ENCODE results near the gene COX7A2. TPM values are rescaled to one million over a fixed set of nuclear protein-coding genes. Genes with fewer than 3 reads are reported as not detected.

COX7A2 gene
- total RNA-seq, 6 experiments from 2014 or later = 159 to 345 (median 218) TPM

DNA sequence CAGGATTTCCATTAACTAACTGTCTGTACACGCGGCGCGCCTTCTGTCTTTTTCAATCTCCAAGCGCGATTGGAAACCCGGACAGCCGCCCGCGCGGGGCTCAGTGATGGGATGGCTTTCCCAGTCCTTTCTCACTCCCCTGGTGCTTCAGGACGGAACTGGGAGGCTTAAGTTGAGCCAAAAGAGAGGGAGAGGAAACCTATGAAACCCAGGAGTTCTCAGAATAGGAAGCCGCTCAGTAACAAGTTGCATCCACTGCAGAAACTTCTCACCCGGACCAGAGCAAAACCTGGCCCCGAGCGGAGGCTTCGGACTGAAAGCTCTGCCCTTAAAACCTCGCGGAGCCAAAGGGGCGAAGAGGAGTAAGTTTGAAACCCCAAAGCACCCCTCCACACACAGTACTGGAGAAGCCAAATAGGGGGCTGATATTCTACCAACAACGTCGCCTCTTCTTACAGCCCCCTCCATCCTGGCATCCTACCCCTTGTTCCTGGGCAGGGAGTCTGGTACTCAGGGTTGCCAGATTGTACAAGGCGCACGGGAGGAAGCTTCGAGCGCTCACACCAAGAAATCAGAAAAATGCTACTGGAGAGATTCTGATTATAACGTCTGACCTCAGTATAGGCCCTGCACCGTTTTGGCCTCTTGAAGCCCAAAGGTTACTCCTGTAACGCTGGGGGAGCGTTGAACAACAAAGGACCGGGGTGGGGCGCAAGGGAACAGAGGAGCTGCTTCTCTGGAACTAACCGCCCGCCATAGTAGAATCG lies 36.8 kb downstream of the COX7A2 start:
- no peaks in the 10 kb centered on the region for H3K36me3 ChIP-seq
- H3K27ac ChIP-seq = no peak overlapping the region
- TF ChIP-seq POLR2A (IDR thresholded peaks at IDR 0.05) = no peak
- TF ChIP-seq, protein P1, sequence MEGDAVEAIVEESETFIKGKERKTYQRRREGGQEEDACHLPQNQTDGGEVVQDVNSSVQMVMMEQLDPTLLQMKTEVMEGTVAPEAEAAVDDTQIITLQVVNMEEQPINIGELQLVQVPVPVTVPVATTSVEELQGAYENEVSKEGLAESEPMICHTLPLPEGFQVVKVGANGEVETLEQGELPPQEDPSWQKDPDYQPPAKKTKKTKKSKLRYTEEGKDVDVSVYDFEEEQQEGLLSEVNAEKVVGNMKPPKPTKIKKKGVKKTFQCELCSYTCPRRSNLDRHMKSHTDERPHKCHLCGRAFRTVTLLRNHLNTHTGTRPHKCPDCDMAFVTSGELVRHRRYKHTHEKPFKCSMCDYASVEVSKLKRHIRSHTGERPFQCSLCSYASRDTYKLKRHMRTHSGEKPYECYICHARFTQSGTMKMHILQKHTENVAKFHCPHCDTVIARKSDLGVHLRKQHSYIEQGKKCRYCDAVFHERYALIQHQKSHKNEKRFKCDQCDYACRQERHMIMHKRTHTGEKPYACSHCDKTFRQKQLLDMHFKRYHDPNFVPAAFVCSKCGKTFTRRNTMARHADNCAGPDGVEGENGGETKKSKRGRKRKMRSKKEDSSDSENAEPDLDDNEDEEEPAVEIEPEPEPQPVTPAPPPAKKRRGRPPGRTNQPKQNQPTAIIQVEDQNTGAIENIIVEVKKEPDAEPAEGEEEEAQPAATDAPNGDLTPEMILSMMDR (IDR thresholded peaks at IDR 0.05) = no peak
- peaks cover 0 to 48% (median 3%) of the 10 kb centered on the region in 4 donors for H3K4me1 ChIP-seq
- DNase-seq (no peak), ATAC-seq (no peak)
- peak overlapping the region in 1 of 3 donors; percentile 37 for H3K4me3 ChIP-seq
- intact Hi-C loops (cut with DNase I) = no loop called here
- H3K9me3 ChIP-seq = no peaks in the 10 kb centered on the region
- WGBS (ENCODE audit: insufficient coverage, low coverage, low lambda C conversion rate, missing lambda C conversion rate) = 9% methylated on average over 33 of the region's 35 CpGs
- peaks cover 7 to 37% of the 10 kb centered on the region in 2 donors for H3K27me3 ChIP-seq

DNA sequence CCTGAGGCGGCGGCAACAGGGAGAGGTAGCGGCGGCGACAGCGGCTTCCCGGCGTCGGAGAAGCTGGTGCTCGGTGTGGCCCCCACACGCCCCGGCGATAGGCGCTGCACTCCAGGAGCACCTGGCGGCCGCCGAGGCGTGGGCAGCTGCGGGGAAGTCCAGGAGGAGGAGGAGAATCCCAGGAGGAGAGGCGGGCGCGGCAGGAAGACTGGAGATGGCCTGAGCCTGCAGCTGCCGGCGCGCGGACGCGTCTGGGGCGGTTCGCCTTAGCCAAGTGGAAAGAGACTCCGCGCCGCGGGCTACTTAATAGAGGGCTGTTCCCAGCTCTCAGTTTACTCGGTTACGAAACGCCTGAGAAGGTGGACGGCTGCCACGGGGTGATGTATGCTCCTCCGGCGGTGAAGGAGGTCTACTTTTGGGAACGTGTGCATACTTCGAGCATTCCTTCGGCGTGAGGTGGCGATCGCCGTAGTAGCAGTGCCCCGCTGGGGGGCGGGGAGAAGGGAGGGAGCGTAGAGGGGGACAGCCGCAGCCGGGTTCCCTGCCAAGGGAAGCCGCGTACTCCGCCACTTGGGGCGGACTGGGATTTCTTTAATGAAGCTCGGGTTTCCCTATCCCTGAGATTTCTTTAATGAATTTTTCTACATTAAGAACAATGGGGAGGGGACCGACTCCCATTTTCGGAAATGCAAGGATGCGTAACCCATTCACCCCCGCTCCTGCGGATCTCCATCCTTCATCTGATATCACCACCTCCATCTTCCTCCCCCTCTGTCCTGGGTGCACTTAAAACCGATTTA lies 37.6 kb downstream of the COX7A2 start, which contains the start of gene COL12A1:
TSS of gene COL12A1 (minus strand) at position 278 of the 800 bp plus-strand sequence. CDS start 3,261 bp downstream, outside the sequence.
- peak in 2 of 3 donors; percentile 54 to 75 for DNase-seq
- peak within 1 kb of the TSS; percentile 20 to 37 (median 21) for H3K4me3 ChIP-seq

DNA sequence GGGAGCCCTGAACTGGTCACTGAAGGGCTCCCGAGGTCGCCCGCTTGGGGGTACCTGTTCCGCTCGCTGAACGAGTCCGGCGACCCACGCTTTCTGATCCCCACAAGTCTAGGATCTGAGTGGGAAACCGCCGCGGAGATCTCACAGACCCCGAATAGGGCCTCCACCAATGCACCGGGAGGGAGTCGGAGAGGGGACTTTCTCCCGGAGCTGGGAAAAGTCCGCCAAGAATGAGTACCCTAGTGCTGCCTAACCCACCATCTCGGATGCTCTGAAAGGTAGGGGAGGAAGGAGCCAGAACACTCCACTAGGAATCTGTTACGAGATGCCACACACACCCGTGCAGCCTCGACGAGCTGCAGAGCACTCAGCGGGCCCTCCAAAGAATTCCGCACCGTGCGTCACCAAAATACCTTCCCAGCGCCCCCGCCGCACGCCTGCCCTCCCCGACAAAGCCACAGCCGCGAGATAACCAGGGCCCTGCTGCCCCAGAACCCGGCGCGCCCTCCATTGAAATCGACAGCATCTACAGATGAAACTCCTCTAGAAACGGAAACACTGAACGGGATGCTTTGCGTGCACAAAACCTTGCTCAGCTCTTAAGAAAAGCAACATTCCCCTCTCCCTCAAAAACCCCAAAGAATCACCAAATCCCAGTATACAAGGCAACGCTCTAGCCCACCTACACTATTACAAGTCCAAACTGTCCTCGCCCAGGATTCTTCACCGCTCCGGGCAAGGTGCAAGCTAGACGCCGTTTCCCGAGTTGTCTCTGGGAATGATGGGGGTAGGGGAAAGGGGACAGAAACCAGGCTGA lies 38.4 kb downstream of the COX7A2 start:
- H3K4me3 ChIP-seq = peak overlapping the region; percentile 20 to 37 (median 21)
- H3K9me3 ChIP-seq = no peaks in the 10 kb centered on the region
- peaks cover 0 to 38% (median 3%) of the 10 kb centered on the region in 4 donors for H3K4me1 ChIP-seq
- intact Hi-C loops (cut with DNase I) = no loop called here
- WGBS (ENCODE audit: insufficient coverage, low coverage, low lambda C conversion rate, missing lambda C conversion rate) = 3% methylated on average over 26 of the region's 47 CpGs
- H3K27ac ChIP-seq = no peak overlapping the region
- DNase-seq = no peak
- H3K36me3 ChIP-seq = no peaks in the 10 kb centered on the region
- H3K27me3 ChIP-seq = peaks cover 7 to 41% of the 10 kb centered on the region in 2 donors
- ATAC-seq = no peak
- TF ChIP-seq, protein P1 (IDR thresholded peaks at IDR 0.05) = no peak
- no peak for TF ChIP-seq POLR2A (IDR thresholded peaks at IDR 0.05)

More for the DNA sequence above, 37.6 kb downstream of the COX7A2 start, which contains the start of gene COL12A1:
- WGBS (ENCODE audit: insufficient coverage, low coverage, low lambda C conversion rate, missing lambda C conversion rate) = 2% methylated on average over 16 of the region's 64 CpGs
- Histone ChIP-seq H3K9me3 (no peaks in the 10 kb centered on the region), H3K27ac (no peak within 1 kb of the TSS), H3K4me1 (peaks cover 0 to 40% (median 3%) of the 10 kb centered on the region in 4 donors), H3K27me3 (peaks cover 7 to 37% of the 10 kb centered on the region in 2 donors), H3K36me3 (no peaks in the 10 kb centered on the region)
- intact Hi-C loops (cut with DNase I) = no loop called here
- no peak for TF ChIP-seq POLR2A (IDR thresholded peaks at IDR 0.05)
- TF ChIP-seq, protein P1 (IDR thresholded peaks at IDR 0.05) = no peak
- ATAC-seq = peak; percentile 27 to 39 (median 36)
